GM13977 (cell line): Measurements from ENCODE around the gene DNAJB8.

ENCODE experiments used
- DNase-seq: peaks from one replicate; pipeline ENCODE4 v3.0.0; 2012; ENCODE audit warnings: low spot score
- CTCF ChIP-seq: IDR thresholded peaks from 2 replicates; pipeline ENCODE4 v1.5.1; 2012; ENCODE audit warnings: mild to moderate bottlenecking, control low read depth; ENCODE audit not compliant: insufficient read depth; ENCODE audit errors: extremely low read depth, missing control alignments
- in situ Hi-C: fragments of 300-500 bp; cut with MboI; formaldehyde crosslinking; loops from one replicate; pipeline ENCODE4 v1.12.0; 2022; ENCODE audit warnings: low sequenced_read_pairs, low pct_unique_long_range_greater_than_20kb, mixed read lengths, inconsistent platforms; ENCODE audit not compliant: unreplicated experiment

The DNAJB8 gene

GRCh38 chr3:128432301-128432970 is 34.3 kb downstream of the DNAJB8 start:
- DNase-seq, result no peak
- no peak for TF ChIP-seq CTCF
- in situ Hi-C loops, result no loop called here

GRCh38 chr3:128431803-128432300 is 34.8 kb downstream of the DNAJB8 start:
- in situ Hi-C loops, result no loop called here
- no peak for TF ChIP-seq CTCF
- no peak for DNase-seq

GRCh38 chr3:128430731-128431130 is 36.0 kb downstream of the DNAJB8 start:
- in situ Hi-C loops, result no loop called here
- no peak for DNase-seq
- no peak for TF ChIP-seq CTCF

DNA sequence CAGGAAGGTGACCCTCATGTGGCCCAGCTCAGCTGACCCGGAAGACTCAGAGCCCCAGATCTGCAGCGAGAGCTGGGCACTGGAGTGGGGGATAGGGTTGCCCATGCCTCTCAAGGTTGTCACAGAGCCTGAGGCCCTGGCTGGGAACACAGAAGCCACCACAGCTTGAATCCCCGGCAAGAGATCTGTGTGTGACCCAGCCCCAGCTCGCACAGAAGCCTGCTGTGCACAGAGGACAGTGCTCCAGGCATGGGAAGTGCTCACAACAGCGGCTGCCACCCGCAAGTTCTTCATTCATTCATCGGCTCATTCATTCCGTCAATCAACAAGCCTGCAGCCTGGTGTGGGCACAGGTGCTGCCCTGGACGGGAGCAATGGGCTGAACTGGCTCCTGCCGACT is 36.4 kb downstream of the DNAJB8 start:
- in situ Hi-C loops, result no loop called here
- TF ChIP-seq CTCF, result no peak
- DNase-seq, result no peak

GRCh38 chr3:128429751-128430150 is 36.9 kb downstream of the DNAJB8 start:
- DNase-seq, result no peak
- TF ChIP-seq CTCF, result no peak
- in situ Hi-C loops, result no loop called here

DNA sequence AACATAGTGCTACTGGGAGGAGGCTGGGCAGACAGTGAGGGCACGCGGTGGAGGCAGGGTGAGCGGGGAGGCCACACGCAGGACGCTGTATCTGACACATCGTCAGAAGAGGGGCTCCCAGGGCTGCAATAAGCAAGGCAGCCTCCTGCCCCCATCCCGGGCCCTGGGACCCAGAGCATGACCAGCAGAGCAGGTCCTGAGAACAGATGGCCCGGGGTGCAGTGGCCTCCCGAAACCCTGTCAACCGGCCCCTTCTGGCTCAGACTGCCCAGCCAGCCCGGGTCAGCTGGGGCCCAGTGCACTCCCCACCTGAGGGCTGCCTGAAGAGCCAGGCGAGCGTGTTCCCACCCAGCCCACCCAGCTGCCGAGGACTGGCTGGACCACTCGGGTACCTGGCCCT is 37.4 kb downstream of the DNAJB8 start:
- no peak for DNase-seq
- in situ Hi-C loops, result no loop called here
- TF ChIP-seq CTCF, result no peak
